ENCODE data around the gene MIB1.

MIB1 gene

DNA sequence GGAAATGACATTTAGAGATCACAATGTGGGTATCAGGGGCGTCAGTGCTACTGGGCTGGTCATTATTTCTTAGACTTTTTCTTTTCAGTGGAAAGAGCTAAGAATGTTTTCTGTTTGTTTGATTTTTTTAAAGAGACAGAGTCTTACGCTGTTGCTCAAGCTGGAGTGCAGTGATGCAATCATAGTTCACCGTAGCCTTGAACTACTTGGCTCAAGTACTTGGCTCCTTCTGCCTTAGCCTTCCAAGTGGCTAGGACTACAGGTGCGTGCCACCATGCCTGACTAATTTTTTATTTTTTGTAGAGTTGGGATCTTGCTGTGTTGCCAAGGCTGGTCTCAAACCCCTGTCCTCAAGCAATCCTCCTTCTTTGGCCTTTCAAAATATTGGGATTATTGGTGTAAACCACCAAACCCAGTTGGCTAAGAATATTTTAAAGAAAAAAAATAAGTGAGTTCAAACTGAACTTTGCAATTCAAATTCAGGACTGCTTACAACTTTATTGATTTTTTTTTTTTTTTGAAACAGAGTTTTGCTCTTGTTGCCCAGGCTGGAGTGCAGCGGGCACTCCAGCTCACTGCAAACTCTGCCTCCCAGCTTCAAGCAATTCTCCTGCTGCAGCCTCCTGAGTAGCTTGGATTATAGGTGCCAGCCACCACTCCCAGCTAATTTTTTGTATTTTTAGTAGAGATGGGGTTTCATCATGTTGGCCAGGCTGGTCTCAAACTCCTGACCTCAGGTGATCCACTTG is 154.2 kb downstream of the MIB1 start:
- DNase-seq (ENCODE audit: low read depth in 2 of 2), result no peak

DNA sequence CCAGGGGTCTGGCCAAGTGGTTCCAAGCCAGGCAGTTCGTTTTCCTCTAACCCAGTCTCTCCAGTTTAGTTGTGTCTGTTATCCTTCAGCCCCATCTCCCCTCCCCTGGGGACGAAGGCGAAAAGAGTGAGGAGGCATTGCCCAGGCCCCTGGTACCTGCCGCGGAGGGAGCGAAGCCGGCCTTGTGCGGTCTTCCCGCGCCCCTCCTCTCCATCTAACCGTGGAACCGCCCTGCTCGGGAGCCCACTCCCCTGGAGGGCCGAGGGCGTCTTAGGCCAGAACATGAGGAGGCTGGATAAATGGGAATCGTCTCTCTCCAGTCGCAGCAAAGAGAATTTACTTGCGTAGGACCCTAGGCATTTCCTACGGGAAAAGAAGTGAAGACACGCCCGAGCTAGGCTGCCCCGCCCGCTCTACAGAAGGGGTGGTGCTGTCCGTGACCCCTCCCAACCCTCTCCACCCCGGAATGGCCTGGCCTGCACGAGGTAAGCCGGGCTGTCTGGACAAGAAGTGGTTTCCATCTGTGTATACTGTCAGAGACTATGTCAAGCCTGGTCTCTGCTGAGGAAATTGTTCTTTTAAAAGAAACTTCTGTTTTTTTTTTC is 156.2 kb downstream of the MIB1 start:
- no peak for DNase-seq (ENCODE audit: low read depth in 2 of 2)

DNA sequence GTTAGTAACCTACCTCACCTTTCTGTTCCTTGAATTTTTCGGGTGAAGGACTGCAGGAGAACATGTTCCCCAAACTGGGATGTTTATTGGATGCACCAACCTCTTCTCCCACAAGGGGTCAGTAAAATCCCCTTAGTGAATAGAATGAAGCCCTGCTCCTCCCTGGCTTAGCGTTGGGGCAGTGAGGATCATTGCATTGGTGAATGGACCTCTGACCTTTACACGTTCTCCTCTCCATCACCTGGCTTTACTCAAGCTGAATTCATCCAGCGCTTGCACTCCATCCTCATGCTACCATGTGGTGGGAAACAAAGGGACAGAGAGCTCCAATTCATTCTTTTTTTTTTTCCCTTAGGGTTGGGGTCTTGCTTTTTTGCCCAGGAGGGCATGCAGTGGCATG is 157.2 kb downstream of the MIB1 start:
- DNase-seq (ENCODE audit: low read depth in 2 of 2), result peak in 1 of 2 experiments; percentile 5

DNA sequence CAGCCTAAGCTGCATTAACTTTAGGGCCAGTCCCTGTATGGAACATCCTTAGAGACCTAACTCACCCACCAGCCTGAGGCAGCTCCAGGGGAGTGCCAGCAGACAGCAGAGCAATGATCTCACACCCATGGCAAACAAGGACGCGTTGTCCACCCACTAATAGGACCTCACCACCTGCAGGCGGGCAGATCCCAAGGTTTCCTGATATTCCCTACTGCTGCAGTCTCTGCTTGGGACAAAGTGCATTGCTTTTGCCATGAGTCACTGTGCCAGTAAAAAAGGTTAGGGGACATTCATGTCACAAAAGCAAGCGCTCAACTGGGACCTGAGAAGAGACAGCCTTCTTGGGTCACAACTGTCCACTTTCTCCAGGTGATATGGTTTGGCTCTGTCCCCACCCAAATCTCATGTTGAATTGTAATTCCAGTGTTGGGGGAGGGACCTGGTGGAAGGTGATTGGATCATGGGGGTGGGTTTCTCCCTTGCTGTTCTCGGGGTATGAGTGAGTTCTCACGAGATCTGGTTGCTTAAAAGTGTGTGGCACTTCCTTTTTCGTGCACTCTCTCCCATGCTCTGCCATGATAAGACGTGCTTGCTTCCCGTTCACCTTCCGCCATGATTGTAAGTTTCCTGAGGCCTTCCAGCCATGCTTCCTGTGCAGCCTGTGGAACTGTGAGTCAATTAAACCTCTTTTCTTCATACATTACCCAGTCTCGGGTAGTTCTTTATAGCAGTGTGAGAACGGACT is 160.2 kb downstream of the MIB1 start:
- DNase-seq (ENCODE audit: low read depth in 2 of 2), result no peak

DNA sequence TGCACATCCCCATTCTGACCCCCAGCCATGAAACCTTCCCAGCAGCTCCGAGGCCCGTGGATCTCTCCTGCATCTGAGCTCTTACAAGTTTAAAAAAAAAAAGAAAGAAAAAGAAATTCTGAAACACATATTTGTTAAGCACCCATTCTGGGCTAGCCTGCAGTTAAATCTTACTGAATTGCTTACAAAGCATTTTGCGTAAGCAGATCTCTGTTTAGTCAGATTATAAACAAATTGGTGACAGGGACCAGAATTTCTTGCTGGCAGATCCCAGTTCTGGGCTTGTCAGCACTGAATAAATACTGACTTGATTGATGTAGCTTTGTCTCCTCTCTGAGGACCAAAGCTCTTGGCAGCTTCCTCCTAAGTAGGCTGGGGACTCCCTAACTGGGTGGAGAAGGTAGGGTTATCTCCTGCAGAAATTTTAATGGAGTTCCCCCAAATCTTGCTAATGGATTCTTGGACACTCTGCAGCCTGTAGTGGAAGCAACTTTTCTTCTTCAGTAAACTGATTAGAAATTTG is 160.9 kb downstream of the MIB1 start:
- no peak for DNase-seq (ENCODE audit: low read depth in 2 of 2)

DNA sequence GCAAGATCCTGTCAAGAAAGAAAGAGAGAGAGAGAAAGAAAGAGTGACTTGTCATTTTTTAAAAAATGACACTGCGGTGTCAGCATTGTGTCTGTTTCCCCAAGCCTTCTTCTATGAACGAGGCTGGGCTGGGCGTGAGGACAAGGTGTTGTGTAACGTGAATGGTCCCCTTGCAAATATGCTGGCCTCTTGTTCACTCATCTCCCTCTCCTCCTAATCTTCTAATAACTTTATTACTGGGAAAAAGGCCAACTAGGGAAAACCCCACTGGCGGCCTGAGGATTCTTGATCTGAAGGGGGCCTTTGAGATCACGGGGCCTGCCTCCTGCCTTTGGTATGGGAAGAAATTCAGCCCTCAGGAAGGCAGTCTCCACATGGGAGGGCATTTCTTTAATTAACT is 163.1 kb downstream of the MIB1 start:
- DNase-seq (ENCODE audit: low read depth in 2 of 2), result no peak

DNA sequence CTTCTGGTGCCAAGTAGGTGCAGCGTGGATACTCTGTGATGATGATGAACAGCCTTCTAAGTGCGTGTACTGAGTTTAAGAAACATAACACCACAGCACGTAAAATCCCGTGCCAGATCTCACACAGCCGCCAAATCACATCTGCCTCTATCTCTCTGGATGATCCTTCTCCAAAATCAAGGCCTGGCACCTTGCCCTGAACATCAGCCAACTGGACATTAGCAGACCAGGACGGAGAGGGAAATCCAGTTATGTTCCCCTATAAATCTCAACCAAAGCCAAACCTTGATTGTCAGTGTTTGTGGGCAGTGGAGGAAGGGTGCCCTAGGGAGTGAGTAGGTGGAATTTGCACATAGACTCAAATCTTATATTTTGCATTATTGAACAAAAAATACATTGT is 164.3 kb downstream of the MIB1 start:
- DNase-seq (ENCODE audit: low read depth in 2 of 2), result no peak

DNA sequence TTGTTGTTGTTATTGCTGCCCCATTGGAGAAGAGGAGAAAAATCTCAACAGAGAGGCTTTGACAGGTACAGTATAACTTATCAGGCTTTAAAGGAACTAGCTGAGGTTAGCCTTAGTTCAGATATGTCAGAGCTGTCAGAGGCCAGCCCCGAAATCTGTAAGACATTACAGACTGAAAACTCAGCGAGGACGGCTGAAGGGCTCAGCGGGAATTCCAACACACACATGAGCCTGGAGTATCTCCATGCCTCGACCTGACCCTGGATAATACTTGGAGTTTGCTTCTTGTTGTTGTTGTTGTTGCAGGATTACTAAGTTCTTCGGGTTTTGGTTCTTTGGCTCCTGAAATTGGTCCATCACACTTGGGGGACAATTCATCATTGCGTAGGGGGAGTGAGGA is 166.9 kb downstream of the MIB1 start:
- no peak for DNase-seq (ENCODE audit: low read depth in 2 of 2)

DNA sequence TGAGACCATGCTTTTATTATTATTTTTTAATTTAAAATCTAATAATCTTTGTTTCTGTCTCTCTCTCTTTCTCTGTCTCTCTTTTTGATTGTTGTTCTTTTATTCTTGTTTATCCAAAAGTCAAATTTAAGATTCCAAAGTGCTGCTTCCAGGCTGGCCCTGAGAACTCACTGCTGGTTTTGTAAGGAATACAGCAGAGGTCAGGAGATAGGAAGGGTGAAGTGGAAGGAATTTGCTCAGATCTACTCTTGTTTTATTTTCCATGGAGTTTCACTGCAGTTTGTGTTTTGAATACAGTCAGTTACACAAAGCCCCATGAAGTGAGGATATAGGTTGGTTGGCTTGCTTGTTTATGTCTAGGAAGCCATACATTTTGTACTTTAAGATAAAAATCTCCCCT is 168.1 kb downstream of the MIB1 start:
- DNase-seq (ENCODE audit: low read depth in 2 of 2), result no peak

DNA sequence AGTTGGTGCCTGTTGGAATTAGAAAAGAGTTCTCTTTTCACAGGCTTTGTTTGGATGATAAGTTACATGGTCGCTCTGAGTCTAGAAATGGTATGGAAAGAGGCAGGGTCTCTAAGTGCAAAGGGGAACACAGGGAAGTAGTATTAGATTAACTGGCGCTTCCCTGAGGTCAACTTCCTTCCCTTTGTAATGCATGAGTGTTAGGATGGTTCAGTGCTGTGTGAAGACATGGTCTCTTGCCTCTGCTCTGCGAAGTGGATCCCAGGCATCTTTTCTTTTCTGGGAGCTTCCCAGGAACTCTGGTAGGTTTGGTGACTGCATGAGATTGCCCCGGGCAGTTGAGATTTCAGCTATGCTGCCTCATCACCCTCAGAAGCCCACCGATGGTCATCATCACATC is 170.3 kb downstream of the MIB1 start:
- no peak for DNase-seq (ENCODE audit: low read depth in 2 of 2)

DNA sequence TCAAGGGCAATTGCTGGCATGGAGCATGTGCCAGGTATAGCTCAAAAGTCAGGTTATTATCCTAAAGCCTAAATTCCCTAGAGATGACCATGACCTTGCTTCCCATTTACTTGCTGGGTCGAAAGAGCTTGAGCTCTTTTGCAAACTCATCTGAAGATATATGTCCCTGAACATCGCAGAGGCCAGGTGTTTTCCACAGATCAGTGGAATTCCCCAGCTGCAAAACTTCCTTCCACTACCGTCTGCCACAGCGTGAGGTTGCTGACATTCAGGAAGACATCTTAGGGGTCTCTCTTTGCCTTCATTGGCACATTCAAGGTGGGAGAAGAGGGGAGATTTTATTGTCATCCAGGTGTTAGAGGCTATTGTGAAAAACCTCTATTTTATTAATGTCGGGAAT is 171.0 kb downstream of the MIB1 start:
- no peak for DNase-seq (ENCODE audit: low read depth in 2 of 2)

DNA sequence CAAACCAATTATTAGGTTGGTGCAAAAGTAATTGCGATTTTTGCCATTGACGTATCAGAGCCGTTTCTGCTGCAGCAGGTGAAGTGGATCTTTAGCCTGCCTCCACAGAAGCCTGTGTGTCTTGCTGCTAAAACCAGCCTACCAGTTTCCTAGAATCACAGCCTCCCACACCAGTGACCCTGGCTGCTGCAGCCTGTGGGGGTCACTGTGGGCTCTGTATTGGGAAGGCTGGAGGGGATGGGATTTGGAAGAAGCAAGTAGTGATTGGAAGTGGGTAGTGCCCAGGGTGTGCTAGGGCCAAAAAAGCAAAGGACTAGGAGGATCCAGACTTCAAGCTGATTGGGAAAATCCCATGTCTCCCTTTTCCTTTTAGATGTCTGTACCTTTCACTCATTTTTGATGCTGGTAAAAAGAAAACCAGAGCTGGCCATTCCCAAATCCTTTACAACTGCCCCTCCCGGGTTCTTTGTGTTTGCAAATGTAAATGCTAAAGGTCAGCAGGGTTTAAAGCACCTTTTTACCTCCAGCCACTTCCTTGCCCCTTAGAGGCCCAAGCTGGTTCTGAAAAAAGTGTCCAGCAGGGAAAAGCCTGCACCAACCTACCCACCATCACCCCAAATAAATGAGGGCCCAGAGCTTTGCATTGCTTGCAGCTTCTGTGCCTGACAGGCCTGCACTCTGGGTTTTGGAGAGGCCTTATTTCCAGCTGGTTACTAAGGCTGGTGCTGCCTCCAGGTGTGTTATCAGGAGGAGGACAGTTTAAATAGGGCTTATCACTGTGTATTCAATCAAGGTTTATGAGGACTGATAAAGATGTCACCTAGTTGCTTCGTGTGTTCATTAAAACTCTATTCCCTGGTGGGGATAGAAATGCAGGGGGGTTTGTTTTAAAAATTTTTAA is 172.0 kb downstream of the MIB1 start:
- no peak for DNase-seq (ENCODE audit: low read depth in 2 of 2)

DNA sequence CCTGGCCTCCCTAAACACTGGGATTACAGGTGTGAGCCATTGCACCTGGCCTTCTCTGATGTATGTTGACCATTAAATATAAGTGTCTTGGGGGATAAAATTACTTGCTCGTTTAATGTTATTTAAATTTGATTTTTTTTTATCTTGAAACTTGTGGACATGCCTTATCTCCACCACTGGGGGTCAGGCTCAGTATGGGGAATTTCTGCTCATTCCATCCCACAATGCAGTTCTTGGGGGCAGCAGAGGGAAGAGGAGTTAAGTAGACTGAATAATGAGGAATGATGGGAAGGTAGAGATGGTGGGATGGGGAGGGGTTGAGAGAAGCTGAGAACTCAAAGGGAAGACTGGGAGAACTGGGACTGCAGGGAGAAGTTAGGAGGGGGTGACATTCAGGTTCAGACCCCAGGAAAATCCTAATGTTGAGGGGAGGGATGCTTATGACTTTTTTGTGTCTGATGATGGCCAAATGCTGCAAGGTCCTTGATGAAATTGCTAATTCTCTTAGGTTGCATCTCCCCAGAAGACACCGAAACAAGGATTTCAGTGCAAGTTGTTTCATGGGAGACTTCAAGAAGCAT is 174.2 kb downstream of the MIB1 start:
- DNase-seq (ENCODE audit: low read depth in 2 of 2), result peak; percentile 1 to 14

DNA sequence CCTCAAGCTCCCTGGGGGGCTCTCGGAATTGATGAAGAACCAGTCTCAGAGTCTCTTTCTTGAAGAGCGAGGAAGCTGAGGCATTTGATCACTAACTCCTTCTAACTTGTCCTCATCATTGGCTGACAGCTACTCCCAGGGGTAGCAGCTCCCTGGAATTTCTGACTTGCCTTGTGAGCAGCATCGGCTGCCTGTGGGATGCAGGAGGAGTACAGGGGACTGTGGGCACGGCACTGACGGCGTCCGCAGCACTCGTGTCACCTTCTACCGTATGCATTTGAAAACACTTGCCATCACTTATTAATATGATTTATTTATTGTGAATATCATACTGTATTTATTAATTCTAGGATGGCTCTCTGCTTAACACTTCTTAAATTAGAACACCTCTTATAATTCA is 175.0 kb downstream of the MIB1 start:
- DNase-seq (ENCODE audit: low read depth in 2 of 2), result no peak

DNA sequence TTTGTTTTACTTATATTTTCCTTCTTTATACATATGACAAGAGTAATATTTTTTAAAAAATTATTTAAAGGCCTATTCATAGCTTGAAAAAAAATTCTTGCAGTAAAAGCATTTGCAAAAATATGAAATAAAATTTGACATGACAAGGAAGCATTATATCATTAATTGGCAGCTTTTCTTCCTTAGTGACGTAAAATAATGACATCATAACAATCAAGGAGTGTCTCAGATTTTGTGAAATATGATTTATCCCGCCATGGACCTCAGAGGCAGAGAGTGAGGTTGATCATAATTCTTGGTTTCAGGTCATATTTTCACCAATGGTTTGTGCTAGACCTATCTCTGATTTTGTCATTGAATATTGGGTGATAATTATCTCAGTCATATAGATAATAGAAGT is 176.0 kb downstream of the MIB1 start:
- no peak for DNase-seq (ENCODE audit: low read depth in 2 of 2)

DNA sequence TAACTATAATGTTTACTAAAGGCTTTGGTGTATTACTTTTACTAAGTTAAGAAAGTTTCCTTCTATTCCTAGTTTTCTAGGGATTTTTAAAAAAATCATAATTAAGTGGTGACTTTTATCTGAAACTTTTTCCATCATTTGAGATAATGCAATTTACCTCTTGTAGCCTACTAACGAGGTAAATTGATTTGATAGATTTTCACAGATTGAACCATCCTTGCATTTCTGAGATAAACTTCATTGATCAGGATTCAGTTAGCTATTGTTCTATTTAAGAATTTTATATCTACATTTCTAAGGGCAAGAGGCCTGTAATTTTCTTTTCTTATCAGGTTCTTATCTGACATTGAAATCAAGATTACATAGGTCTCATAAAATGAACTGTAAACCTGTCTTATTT is 178.1 kb downstream of the MIB1 start:
- DNase-seq (ENCODE audit: low read depth in 2 of 2), result no peak

Data from fibroblast of skin of left quadriceps (primary cell).